B cell (primary cell): ENCODE data around the gene ALDH1B1. TPM values are rescaled to one million over a fixed set of nuclear protein-coding genes. Genes with fewer than 3 reads are reported as not detected.

Source experiments
- ATAC-seq: fragments of 200-7000 bp; cut with Tn5 transposase; one replicate; pipeline ENCODE4 v1.10.0; 2021; ENCODE audit warnings: low read depth, mild to moderate bottlenecking, moderate number of reproducible peaks, moderate library complexity
- CTCF ChIA-PET: fragments of 350-600 bp; sonication (Branson Sonifier 250); formaldehyde crosslinking; loops from one replicate; lab custom pipeline; 2021; ENCODE audit warnings: antibody characterized with exemption, inconsistent platforms; lab: Charles Lee
- POLR2A ChIA-PET: fragments of 350-600 bp; sonication (Branson Sonifier 250); formaldehyde crosslinking; loops from one replicate; lab custom pipeline; 2021; ENCODE audit warnings: antibody characterized with exemption; lab: Charles Lee
- DNase-seq: peaks from one replicate; pipeline ENCODE4 v3.0.0; 2013
- H2AFZ ChIP-seq: 2 replicates; pipeline ENCODE4 v1.6.1; 2012; ENCODE audit warnings: mild to moderate bottlenecking, low read depth, low read length; ENCODE audit not compliant: insufficient read depth, poor library complexity, severe bottlenecking
- H3K27ac ChIP-seq, 2 donors: 1 replicate in 1 of 2; 2 replicates in 1 of 2; pipeline ENCODE4 v1.5.1; 2012 to 2013; ENCODE audit warnings: low read length in 2 of 2, mild to moderate bottlenecking in 2 of 2, moderate library complexity in 1 of 2
- H3K27me3 ChIP-seq, 4 experiments: fragments of 200-600 bp in 1 of 4; sonication (generic) in 1 of 4; replicated peaks in 1 of 4; 1 replicate in 2 of 4; 2 replicates in 2 of 4; pipeline versions ENCODE4 v1.6.1 to v1.7.0; 2013 to 2016; ENCODE audit warnings: low read length in 3 of 4, mild to moderate bottlenecking in 2 of 4, mixed read lengths in 1 of 4, moderate library complexity in 1 of 4; ENCODE audit not compliant: insufficient read depth in 4 of 4, control insufficient read depth in 3 of 4; ENCODE audit errors: control extremely low read depth in 1 of 4
- H3K36me3 ChIP-seq, 2 experiments: replicated peaks in 1 of 2; 1 replicate in 1 of 2; 2 replicates in 1 of 2; pipeline versions ENCODE4 v1.6.1 to v1.7.1; 2013; ENCODE audit warnings: low read length in 1 of 2; ENCODE audit not compliant: insufficient read depth in 2 of 2, control insufficient read depth in 1 of 2; ENCODE audit errors: control extremely low read depth in 1 of 2, extremely low read depth in 1 of 2
- H3K4me1 ChIP-seq, 2 donors: fragments of 200-600 bp in 1 of 2; sonication (generic) in 1 of 2; 1 replicate in 1 of 2; 2 replicates in 1 of 2; pipeline versions ENCODE4 v1.5.1 to v1.6.1; 2013 to 2017; ENCODE audit warnings: low read length in 2 of 2; ENCODE audit not compliant: control insufficient read depth in 2 of 2, insufficient read depth in 2 of 2
- H3K4me2 ChIP-seq: replicated peaks from 2 replicates; pipeline ENCODE3; 2012; ENCODE audit warnings: mild to moderate bottlenecking, low read depth, low read length; ENCODE audit not compliant: poor library complexity, severe bottlenecking
- H3K4me3 ChIP-seq, 5 experiments: fragments of 200-600 bp in 1 of 5; sonication (generic) in 1 of 5; 1 replicate in 3 of 5; 2 replicates in 2 of 5; pipeline versions ENCODE4 v1.5.1 to v1.7.0; 2011 to 2016; ENCODE audit warnings: low read length in 4 of 5, mild to moderate bottlenecking in 4 of 5, low read depth in 2 of 5, control low read depth in 1 of 5, moderate library complexity in 1 of 5; ENCODE audit not compliant: insufficient read depth in 1 of 5; ENCODE audit errors: control extremely low read depth in 1 of 5, extremely low read depth in 1 of 5
- H3K79me2 ChIP-seq: fragments of 200-600 bp; sonication (generic); one replicate; pipeline ENCODE4 v1.6.0; 2016; ENCODE audit warnings: low read length; ENCODE audit not compliant: control insufficient read depth, insufficient read depth
- H3K9ac ChIP-seq: fragments of 200-600 bp; sonication (generic); 2 replicates; pipeline ENCODE4 v1.6.1; 2017; ENCODE audit warnings: mild to moderate bottlenecking, low read length, moderate library complexity
- H3K9me3 ChIP-seq, 3 donors: one replicate each; pipeline versions ENCODE4 v1.6.1 to v1.7.1; 2013; ENCODE audit warnings: low read length in 2 of 3; ENCODE audit not compliant: control insufficient read depth in 2 of 3, insufficient read depth in 1 of 3; ENCODE audit errors: control extremely low read depth in 1 of 3
- H4K20me1 ChIP-seq: 2 replicates; pipeline ENCODE4 v1.6.0; 2012; ENCODE audit warnings: mild to moderate bottlenecking, low read length; ENCODE audit not compliant: insufficient read depth, control insufficient read depth, poor library complexity, severe bottlenecking
- H3K27ac Mint-ChIP-seq: one replicate; pipeline ENCODE4 v1.8.0; 2021; ENCODE audit warnings: mixed read lengths
- H3K27me3 Mint-ChIP-seq: one replicate; pipeline ENCODE4 v1.8.0; 2021; ENCODE audit warnings: mixed read lengths
- H3K4me1 Mint-ChIP-seq: one replicate; pipeline ENCODE4 v1.8.0; 2021; ENCODE audit warnings: mixed read lengths
- H3K4me3 Mint-ChIP-seq: one replicate; pipeline ENCODE4 v1.8.0; 2021; ENCODE audit warnings: mixed read lengths
- H3K9me3 Mint-ChIP-seq: one replicate; pipeline ENCODE4 v1.8.0; 2022; ENCODE audit warnings: mixed read lengths; ENCODE audit not compliant: insufficient read depth
- EZH2 ChIP-seq: IDR thresholded peaks from 2 replicates; pipeline ENCODE4 v1.6.1; 2012; ENCODE audit warnings: borderline replicate concordance, low read depth, mild to moderate bottlenecking, moderate library complexity, low read length; ENCODE audit not compliant: insufficient read depth, poor library complexity, severe bottlenecking
- WGBS: methylation state at CpG from one replicate; pipeline ENCODE4 v1.1.5; 2013; ENCODE audit warnings: missing lambda C conversion rate; ENCODE audit not compliant: insufficient coverage; 5-methylcytosine and 5-hydroxymethylcytosine counted together
- intact Hi-C: fragments of 100-400 bp; cut with micrococcal nuclease; formaldehyde crosslinking; loops from one replicate; pipeline ENCODE4 v1.10.0; 2022
- polyA plus RNA-seq: library from polyadenylated mRNA; depleted of rRNA; stranded (reverse); fragments of >200 nt; gene quantifications from 2 replicates; pipeline ENCODE4 v1.2.3, GENCODE V29; 2012
- total RNA-seq, 2 donors: library from RNA; stranded (reverse); fragments of 120-200 nt in 1 of 2; gene quantifications; 1 replicate in 1 of 2; 2 replicates in 1 of 2; pipeline versions ENCODE4 v1.2.3 to v1.2.4, GENCODE V29; 2013 to 2022
- TF ChIP-seq, protein P1 (sequence below): fragments of 200-600 bp; IDR thresholded peaks from one replicate; pipeline ENCODE4 v1.8.0; 2022; ENCODE audit warnings: antibody characterized with exemption, mild to moderate bottlenecking

Gene ALDH1B1
- total and polyA plus RNA-seq, 2 donors (not counting 1 experiment from before 2014, with no cell fraction given), result 0.81 to 4.8 TPM

- Histone ChIP-seq H3K79me2 (no peaks in the 10 kb centered on the region), H3K27me3 (peaks cover 0 to 3% (median 0%) of the 10 kb centered on the region in 4 experiments), H3K4me1 (no peaks in the 10 kb centered on the region), H3K36me3 (no peaks in the 10 kb centered on the region), H3K4me3 (no peak overlapping the region), H3K27ac (no peak overlapping the region), H3K9me3 (peaks cover 0 to 10% (median 0%) of the 10 kb centered on the region in 3 donors), H3K9ac (no peak overlapping the region), H3K4me2 (no peak overlapping the region), H2AFZ (no peak overlapping the region), H4K20me1 (no peaks in the 10 kb centered on the region)
- POLR2A ChIA-PET, result no interaction called here
- no peak for DNase-seq
- no peak for TF ChIP-seq EZH2
- TF ChIP-seq, protein P1, sequence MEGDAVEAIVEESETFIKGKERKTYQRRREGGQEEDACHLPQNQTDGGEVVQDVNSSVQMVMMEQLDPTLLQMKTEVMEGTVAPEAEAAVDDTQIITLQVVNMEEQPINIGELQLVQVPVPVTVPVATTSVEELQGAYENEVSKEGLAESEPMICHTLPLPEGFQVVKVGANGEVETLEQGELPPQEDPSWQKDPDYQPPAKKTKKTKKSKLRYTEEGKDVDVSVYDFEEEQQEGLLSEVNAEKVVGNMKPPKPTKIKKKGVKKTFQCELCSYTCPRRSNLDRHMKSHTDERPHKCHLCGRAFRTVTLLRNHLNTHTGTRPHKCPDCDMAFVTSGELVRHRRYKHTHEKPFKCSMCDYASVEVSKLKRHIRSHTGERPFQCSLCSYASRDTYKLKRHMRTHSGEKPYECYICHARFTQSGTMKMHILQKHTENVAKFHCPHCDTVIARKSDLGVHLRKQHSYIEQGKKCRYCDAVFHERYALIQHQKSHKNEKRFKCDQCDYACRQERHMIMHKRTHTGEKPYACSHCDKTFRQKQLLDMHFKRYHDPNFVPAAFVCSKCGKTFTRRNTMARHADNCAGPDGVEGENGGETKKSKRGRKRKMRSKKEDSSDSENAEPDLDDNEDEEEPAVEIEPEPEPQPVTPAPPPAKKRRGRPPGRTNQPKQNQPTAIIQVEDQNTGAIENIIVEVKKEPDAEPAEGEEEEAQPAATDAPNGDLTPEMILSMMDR, result no peak
- Mint-ChIP-seq H3K27me3 (peaks cover 14% of the 10 kb centered on the region), H3K4me3 (no peak overlapping the region), H3K27ac (no peak overlapping the region), H3K9me3 (peaks cover 2% of the 10 kb centered on the region), H3K4me1 (no peaks in the 10 kb centered on the region)
- intact Hi-C loops, result no loop called here
- ATAC-seq, result no peak
- 93% methylated on average over 3 of the region's 3 CpGs for WGBS
- CTCF ChIA-PET, result no interaction called here
Measured at GRCh38 chr9:38385896-38386295, 6.6 kb upstream of the ALDH1B1 start.

DNA sequence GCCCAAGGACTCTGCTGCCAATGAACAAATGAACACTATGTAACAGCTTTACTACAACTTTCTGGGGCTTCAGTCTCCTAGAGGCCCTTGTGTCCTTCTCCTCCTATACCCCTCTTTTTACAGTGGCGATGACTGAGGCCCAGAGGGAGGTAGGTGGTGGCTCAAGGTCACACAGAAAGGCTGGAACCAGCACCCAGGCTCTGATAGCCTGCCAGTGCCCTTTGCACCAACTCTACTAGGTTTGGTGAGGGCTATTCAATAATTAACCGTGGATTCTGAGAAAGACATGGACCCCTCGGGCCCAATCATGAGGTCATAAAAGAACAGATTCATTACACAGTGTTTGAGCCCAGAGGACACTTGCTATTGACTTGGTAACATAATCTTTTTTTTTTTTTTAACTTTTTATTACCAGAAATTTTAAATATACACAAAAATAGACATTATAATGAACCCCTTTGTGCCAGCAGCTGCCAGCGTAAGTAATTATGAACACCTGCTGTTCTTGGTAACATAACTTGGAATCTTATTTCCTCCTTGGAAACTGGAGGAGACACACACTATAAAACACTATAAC, 6.1 kb upstream of the ALDH1B1 start:
- H2AFZ ChIP-seq, result no peak overlapping the region
- H3K27ac Mint-ChIP-seq, result no peak overlapping the region
- H3K4me3 Mint-ChIP-seq, result no peak overlapping the region
- no peaks in the 10 kb centered on the region for H4K20me1 ChIP-seq
- TF ChIP-seq, protein P1, result no peak
- no peak for TF ChIP-seq EZH2
- ATAC-seq, result no peak
- H3K36me3 ChIP-seq, result no peaks in the 10 kb centered on the region
- peaks cover 2% of the 10 kb centered on the region for H3K9me3 Mint-ChIP-seq
- peaks cover 16% of the 10 kb centered on the region for H3K27me3 Mint-ChIP-seq
- H3K79me2 ChIP-seq, result no peaks in the 10 kb centered on the region
- intact Hi-C loops, result no loop called here
- H3K4me1 Mint-ChIP-seq, result no peaks in the 10 kb centered on the region
- CTCF ChIA-PET, result no interaction called here
- no peak overlapping the region for H3K4me3 ChIP-seq
- no peak overlapping the region for H3K9ac ChIP-seq
- peaks cover 0 to 3% (median 0%) of the 10 kb centered on the region in 4 experiments for H3K27me3 ChIP-seq
- H3K9me3 ChIP-seq, result peaks cover 0 to 10% (median 0%) of the 10 kb centered on the region in 3 donors
- POLR2A ChIA-PET, result no interaction called here
- no peaks in the 10 kb centered on the region for H3K4me1 ChIP-seq
- no peak overlapping the region for H3K4me2 ChIP-seq
- DNase-seq, result no peak
- WGBS, result 100% methylated on average over 1 of the region's 4 CpGs
- H3K27ac ChIP-seq, result no peak overlapping the region
